Activated CD8-positive, alpha-beta memory T cell treated with anti-CD3 and anti-CD28 coated beads for 36 hours (primary cell): ENCODE data around the gene CORO2B. TPM values are rescaled to one million over a fixed set of nuclear protein-coding genes. Genes with fewer than 3 reads are reported as not detected.

Experiments
- CTCF ChIA-PET: fragments of 350-600 bp; sonication (Branson Sonifier 250); formaldehyde crosslinking; loops from one replicate; lab custom pipeline; 2021; ENCODE audit warnings: antibody characterized with exemption; lab: Charles Lee
- POLR2A ChIA-PET: fragments of 350-600 bp; sonication (Branson Sonifier 250); formaldehyde crosslinking; loops from one replicate; lab custom pipeline; 2021; ENCODE audit warnings: antibody characterized with exemption; lab: Charles Lee
- total RNA-seq, 2 experiments: library from RNA; stranded (reverse); gene quantifications; one replicate each; pipeline ENCODE4 v1.2.3, GENCODE V29; 2021

Gene CORO2B
- total RNA-seq, 2 experiments from 2014 or later, result 0.08 TPM; not detected in 1

- ChIA-PET CTCF (interaction anchor here (1.4 kb wide), 1 partner anchor 109 kb away, joined by 3 read pairs; no protein-coding TSS in a partner anchor), POLR2A (no interaction called here)
Measured at GRCh38 chr15:68565234-68565633, 13.6 kb upstream of the CORO2B start.

GRCh38 chr15:68565726-68566125 lies 13.1 kb upstream of the CORO2B start:
- CTCF ChIA-PET, result interaction anchor here (1.4 kb wide), 1 partner anchor 108 kb away, joined by 3 read pairs; no protein-coding TSS in a partner anchor

GRCh38 chr15:68566377-68566954 lies 12.3 kb upstream of the CORO2B start:
- ChIA-PET POLR2A (no interaction called here), CTCF (interaction anchor here (1.4 kb wide), 1 partner anchor 108 kb away, joined by 3 read pairs; no protein-coding TSS in a partner anchor)

More at GRCh38 chr15:68565726-68566125, 13.1 kb upstream of the CORO2B start:
- POLR2A ChIA-PET, result no interaction called here

DNA sequence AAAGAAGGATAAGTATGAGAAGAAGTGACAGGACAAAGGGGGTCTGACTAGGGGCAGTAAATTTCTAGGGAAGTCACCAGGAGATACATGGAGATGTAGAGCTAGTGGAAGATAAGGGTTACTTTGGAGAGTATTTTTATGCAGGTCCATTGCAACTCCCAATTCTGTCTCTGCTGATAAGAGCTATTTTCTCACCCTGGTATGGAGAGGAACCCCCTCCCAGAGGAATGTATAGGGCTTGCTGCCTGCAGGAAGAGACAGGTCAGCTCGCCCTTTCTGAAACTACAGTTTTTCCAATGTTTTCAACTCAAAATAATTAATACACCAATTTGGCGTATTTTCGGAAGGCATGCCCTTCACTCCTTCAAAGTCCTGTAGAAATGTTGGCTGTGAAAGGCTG lies 11.4 kb upstream of the CORO2B start:
- POLR2A ChIA-PET, result no interaction called here
- CTCF ChIA-PET, result interaction anchor here (1.4 kb wide), 1 partner anchor 8 kb away, joined by 3 read pairs; no protein-coding TSS in a partner anchor

DNA sequence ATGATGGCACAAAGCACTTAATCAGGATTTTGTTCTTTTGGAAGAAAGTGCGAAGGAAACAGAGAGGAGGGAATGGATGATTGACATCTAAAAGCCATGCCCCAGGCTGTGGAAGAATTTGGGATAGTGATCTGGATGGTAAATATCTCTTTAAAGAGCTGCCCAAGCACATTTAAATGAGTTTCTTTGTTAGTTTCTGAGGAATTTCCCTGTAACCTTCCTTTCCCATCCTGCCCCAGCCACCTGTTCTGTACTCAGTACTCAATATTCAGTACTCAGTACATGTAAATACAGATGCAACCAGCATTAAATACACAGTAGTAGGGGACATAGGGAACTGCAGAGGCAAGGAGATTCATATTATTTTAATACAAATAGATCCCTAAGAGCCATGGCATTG lies 7.8 kb upstream of the CORO2B start:
- CTCF ChIA-PET, result no interaction called here
- POLR2A ChIA-PET, result no interaction called here

DNA sequence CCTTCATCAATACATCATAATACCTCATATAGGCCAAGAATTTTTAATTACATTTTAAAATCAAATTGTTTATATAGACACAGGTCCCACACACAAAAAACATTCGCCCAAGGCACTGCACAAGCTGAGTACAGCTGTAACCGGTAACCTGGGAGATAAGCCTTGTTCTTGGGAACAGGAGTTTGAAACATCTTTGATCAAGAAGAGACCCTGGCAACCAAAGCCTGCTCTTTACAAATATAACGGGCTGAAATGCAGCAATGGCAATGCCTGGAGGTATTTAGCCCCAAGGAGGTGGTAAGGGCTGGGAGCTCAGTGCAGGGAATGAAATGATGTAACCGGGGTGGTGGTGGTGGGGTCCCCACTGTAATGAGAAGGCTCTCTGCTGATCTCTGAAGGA lies 7.2 kb upstream of the CORO2B start:
- ChIA-PET CTCF (no interaction called here), POLR2A (no interaction called here)

GRCh38 chr15:68572309-68572708 lies 6.5 kb upstream of the CORO2B start:
- ChIA-PET CTCF (interaction anchor here (0.8 kb wide), 1 partner anchor 13 kb away, joined by 3 read pairs; no protein-coding TSS in a partner anchor), POLR2A (no interaction called here)

- CTCF ChIA-PET, result no interaction called here
- POLR2A ChIA-PET, result no interaction called here
Measured at GRCh38 chr15:68572921-68573320, 5.9 kb upstream of the CORO2B start.

- ChIA-PET CTCF (interaction anchor here (1.2 kb wide), 1 partner anchor 14 kb away, joined by 4 read pairs; no protein-coding TSS in a partner anchor), POLR2A (no interaction called here)
Measured at GRCh38 chr15:68574046-68574445, 4.7 kb upstream of the CORO2B start.

DNA sequence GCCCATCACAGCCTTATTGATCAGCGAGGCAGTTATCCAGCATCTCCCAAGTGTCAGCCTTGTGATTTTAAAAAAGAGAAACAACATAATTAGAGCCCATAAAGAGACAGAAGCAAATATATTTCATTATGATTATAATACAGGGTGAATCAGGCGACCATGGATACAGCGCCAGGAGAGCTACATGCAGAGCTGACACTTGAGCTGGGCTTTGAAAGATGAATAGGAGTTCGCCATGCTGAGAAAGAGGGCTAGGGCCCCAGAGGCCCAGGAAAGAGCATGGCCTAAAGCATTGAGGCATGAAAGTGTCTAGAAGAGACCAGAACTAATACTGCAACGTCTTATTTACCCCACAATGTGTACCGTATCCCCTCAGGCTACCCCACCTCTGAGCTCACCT lies 4.2 kb upstream of the CORO2B start:
- POLR2A ChIA-PET, result no interaction called here
- CTCF ChIA-PET, result interaction anchor here (1.2 kb wide), 1 partner anchor 15 kb away, joined by 4 read pairs; no protein-coding TSS in a partner anchor

DNA sequence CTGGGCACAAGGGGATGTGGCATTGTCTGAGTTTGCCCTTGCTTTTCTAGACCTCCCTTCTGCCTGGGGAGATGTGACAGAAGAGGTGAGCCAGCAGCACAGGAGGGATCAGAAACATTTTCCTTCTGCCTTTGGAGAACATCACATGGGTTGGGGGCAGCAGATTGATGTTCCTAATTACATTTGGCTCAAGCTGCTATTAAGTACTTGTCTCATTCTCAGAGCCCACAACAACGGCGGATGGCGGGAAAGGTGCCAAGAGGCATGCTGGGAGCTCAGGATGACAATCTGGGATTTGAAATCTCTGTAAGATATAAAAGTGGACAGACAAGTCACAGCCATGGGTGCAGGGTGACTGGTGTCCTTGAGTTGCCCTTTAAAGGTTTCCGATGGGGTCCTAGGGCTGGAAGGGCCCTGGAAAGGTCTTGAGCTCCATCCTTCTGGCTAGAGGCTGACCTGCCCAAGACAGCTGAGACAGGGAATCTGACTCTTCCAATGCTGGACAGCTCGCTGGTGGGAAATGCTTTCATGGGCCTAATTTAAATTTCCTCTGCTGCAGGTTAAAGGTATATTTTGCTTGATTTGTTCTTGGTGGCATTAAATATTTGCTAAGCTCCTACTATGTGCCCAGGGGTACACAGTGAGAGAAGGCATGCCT lies 2.4 kb upstream of the CORO2B start:
- POLR2A ChIA-PET, result no interaction called here

GRCh38 chr15:68578175-68578979 lies 416 bp upstream of the CORO2B start:
- ChIA-PET POLR2A (no interaction called here), CTCF (interaction anchor here (0.7 kb wide), 1 partner anchor 21 kb away, joined by 3 read pairs; no protein-coding TSS in a partner anchor)

More for the DNA sequence above, 2.4 kb upstream of the CORO2B start:
- CTCF ChIA-PET, result interaction anchor here (1.3 kb wide), 1 partner anchor 17 kb away, joined by 3 read pairs; no protein-coding TSS in a partner anchor

DNA sequence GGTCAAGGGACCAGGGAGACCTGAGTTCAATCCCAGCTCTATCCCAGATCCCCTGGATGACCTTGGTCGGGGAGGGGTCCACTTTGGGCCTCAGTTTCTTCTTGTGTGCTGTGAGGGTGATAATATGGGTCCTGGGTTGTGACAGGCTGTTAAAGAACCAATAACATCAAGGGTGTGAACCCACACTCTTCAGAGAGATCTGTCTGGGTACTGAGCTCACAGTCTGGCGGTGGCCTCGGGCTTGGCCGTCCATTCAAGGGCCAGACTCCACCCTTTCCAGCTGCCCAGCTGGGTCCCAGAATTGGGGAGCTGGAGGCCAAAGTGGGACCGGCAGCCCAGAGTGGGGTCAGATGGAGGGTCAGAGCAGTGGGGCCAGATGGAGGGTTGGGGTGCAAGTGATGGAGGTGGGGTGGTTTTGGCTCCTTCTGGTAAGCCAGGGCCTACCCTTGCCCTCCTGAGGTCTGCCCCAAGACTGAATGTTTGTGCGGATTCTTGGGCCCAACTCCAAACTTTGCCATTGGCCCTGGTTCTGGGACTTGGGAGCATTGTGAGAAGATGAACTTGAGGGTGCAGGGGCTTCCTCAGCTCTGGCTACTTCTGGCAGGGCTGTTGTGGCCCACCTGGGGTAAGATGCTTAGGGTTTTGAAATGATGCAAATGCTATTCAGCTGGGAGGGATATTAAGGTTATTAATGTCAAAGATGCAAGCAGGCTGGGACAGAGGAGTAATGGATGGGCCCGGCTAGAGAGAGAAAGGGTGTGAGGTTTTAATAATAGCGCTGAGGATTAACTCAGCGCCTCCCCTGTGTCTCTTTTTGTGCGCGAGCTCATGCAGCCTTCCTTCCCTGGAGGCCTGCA lies 1.5 kb downstream of the CORO2B start:
- POLR2A ChIA-PET, result no interaction called here

GRCh38 chr15:68580883-68581155 lies 2.0 kb downstream of the CORO2B start:
- POLR2A ChIA-PET, result no interaction called here
- CTCF ChIA-PET, result interaction anchor here (1.3 to 1.5 kb wide), 2 partner anchors 24 to 295 kb away, joined by 3 to 5 read pairs; no protein-coding TSS in a partner anchor

More for the DNA sequence above, 1.5 kb downstream of the CORO2B start:
- CTCF ChIA-PET, result interaction anchor here (1.3 to 1.5 kb wide), 2 partner anchors 23 to 295 kb away, joined by 3 to 5 read pairs; no protein-coding TSS in a partner anchor

DNA sequence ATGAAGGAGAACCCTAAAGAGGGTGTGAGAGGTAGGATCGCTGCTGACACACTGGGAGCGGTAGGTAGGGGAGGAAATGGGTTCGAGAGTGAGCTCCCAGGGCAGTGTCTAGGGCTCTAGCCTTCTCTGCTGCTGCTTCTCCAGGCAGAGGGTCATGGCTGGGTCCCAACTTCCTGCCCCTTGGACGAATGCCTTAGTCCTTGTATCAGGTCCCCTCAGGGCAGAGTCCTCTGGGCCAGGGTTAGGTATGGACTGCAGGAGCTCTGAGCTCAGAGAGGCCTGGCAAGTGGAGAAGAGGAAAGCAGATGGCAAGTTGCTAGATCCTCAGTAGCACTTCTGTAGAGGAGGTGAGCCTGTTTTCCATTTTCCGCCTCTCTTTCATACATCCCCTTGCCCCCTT lies 2.9 kb downstream of the CORO2B start:
- CTCF ChIA-PET, result interaction anchor here (1.3 kb wide), 1 partner anchor 294 kb away, joined by 5 read pairs; no protein-coding TSS in a partner anchor

DNA sequence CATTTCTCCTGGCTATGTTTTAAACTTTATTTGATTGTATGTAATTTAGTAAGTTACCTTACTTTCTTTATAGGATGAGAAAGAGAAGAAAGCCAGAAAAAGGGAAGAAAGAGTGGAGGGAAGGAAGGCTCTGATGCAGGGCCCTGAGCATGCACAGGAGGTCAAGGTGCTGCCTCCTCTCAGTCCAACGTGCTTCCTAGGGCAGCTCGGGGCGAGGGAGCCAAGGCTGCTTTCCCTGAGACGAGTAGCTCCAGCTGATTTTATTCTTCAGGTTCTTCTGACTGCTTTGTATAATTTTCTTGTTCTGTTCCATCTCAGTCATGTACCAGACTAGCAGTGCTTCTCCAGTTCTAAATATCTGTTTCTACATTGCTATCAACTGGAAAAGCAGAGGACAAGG lies 3.4 kb downstream of the CORO2B start:
- POLR2A ChIA-PET, result no interaction called here
- CTCF ChIA-PET, result no interaction called here

More for the DNA sequence above, 2.9 kb downstream of the CORO2B start:
- POLR2A ChIA-PET, result no interaction called here

- POLR2A ChIA-PET, result no interaction called here
- CTCF ChIA-PET, result no interaction called here
Measured at GRCh38 chr15:68582864-68583263, 4.1 kb downstream of the CORO2B start.

- POLR2A ChIA-PET, result no interaction called here
- CTCF ChIA-PET, result no interaction called here
Measured at GRCh38 chr15:68583321-68583720, 4.5 kb downstream of the CORO2B start.
